GM18870 (cell line): Measurements from ENCODE around the gene PELI3.
A peak's percentile ranks its signal among the peaks of the same experiment; 100 is the strongest.
"Not testable (repeated sequence)": the region's sequence is repeated elsewhere in the genome, so short reads cannot be mapped to it uniquely, and the experiment has no call there.

Source experiments
- ATAC-seq: cut with Tn5 transposase; IDR thresholded peaks from one replicate; pipeline ENCODE4 v1.9.1; 2021; ENCODE audit warnings: moderate library complexity; ENCODE audit not compliant: unreplicated experiment

Gene PELI3, protein sequence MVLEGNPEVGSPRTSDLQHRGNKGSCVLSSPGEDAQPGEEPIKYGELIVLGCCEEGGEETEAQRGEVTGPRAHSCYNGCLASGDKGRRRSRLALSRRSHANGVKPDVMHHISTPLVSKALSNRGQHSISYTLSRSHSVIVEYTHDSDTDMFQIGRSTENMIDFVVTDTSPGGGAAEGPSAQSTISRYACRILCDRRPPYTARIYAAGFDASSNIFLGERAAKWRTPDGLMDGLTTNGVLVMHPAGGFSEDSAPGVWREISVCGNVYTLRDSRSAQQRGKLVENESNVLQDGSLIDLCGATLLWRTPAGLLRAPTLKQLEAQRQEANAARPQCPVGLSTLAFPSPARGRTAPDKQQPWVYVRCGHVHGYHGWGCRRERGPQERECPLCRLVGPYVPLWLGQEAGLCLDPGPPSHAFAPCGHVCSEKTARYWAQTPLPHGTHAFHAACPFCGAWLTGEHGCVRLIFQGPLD

DNA sequence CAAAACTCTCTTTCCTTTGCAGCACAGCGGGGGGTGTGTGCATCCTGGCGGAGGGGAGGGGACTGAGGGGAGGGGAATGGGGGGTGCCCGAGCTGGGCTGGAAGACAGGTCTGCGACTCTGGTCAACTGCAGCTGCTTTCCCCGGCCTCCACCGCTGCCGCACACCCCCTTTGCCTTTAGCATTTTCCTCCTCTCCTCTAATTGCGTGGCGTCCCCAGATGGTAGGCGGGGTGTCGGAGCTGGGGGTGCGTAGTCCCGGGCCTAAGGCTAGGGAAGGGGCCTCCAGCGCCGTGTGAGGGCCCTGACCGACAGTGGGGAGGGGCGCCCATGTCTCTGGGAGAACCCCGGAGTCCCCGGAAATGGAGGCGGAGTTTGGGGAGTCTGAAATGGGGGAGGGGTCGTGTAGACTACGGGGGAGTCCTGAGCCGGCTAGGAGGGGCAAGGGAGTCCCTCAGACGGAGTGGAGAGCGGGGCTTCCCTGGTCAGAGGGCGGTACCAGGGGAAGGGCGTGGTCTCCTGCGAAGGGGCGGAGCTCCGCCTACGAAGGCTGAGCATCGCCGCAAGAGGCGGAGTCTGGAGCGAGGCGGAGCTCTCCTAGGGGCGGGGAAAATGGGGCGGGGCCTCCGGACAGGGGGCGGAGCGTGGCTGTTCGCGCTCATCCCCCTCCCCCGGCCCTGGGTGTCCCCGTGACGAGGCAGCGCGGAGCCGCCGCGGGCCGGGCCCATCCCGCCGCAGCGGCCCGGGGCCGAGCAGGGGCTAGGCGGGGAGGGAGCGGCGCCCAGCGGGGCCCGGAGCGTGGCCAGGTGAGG, at the start of gene PELI3:
TSS of gene PELI3 (plus strand) at position 681 of the 809 bp plus-strand sequence. CDS start 1,224 bp downstream, outside the sequence.
- peak; percentile 51 for ATAC-seq

DNA sequence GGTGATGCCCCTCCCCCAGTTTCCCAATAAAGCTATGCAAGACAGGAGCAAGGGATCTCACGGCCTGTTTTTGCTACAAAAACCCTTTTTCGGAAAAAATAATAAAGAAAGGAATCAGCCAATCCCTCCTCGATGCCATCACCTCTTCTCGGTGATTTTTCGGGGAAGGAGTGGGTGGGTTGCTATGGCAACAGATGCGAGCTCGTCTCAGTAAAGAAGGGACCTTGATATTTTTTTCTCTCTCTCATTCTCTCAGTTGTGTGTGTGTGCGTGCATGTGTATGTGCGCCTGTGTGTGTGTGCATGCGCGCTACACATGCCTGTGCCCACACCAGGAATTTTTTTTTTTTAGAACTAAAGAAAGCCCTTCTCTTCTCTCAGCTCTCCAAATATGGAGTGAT, 49.7 kb upstream of the PELI3 start:
- ATAC-seq: no peak

DNA sequence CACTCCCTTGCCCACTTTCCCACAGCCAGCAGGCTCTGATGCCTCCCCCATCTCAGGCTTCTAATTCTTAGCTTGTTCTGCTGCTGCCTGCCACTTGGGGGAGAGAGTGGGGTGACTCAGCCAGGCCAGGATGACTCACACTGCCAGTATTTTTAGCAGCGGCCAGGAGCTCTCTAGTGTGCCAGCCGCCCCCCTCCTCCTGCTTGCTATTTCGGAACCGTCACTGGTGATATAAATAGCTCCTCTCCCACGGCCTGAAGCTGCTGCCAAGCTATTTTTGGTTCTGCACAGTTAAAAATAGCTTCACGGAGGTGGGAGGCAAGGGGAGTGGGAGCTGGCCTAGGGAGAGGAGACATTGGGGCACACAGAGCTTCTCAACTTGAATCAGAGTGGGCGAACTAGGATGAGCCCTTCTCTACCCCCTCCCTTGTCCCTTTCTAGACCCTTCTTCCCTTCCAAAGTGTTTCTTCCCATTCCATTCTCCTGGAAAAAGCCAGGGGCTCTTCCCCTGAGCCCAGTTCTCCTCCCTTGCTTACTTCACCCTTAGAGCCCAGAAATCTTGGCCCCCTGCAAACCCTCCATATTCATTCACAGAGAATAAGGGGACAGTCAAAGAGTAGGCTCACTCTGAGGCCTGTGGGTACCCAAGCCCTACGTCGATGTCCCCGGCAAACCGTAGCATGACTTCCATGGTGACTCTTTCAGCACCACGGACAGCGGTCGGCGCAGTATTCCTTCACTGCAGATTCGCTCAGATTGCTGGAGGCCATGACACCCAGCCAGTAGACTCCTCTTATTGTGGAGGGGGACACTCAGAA, 48.3 kb upstream of the PELI3 start:
- ATAC-seq: no peak

DNA sequence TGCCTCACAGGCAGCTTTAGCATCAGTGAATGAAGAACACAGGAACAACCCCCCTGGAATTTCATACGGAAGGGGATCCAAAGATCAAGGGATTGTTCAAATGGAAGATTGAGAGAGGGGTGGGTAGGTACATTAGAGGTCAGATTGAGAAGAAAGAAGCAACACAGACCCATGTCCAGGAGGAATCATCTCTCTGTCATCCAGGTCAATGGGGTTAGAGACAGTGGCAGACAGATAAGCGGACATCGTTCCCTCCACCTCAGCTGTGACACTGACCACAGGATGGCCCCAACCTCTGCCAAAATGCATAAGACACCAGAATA, 47.8 kb upstream of the PELI3 start:
- no peak for ATAC-seq

DNA sequence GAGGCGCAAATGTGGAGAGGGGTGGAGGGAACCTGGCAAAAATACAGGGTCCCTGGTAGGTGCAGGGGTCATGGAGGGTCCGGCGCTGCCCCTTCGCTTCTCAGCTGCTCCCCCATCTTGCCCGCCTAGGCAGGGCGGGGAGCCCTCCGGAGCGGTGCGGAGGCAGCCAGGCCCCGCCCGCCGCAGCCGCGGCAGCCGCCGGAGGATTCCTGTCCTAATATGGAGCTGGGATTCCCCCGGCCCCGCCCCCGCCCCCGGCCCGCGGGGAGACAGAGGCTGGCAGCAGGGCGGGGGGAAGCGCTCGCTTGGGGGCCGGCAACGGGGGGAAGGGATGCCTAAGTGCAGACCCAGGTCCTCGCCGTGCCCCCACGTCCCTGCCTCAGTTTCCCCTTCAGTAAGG, 46.9 kb upstream of the PELI3 start:
- ATAC-seq: no peak

DNA sequence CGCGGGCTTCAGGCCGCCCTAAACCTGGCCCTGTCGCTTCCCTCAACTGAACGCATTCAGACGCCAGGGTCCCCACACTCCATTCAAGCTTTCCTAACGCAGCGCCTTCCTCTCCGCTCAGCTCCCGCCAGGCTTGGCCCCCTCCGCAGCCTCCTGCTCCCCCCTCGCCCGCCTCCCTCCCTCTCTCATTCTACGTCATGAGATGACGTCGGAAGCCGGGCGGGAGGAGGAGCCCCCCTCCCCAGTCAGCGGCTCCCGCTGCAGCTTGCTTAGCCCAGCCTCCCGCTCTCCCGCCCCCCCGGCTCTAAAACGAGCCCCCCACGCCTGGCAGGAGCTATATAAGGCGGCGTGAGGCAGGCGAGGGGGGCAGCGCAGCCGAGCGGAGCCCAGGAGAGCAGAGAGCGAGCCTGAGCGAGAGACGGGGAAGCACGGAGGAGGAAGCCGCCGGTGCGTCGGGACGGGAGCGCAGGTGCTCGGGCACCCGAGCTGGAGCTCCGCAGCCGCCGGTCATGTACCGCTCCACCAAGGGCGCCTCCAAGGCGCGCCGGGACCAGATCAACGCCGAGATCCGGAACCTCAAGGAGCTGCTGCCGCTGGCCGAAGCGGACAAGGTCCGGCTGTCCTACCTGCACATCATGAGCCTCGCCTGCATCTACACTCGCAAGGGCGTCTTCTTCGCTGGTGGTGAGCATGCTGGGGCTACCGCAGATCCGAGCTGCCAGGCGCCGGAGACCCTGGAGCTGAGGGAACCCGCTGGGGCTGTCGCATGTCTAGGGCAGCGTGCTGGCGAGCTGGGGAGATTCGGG, 45.8 kb upstream of the PELI3 start, which contains the start of gene NPAS4:
TSS of gene NPAS4 (plus strand) at position 365 of the 806 bp plus-strand sequence. CDS start at position 510, 145 bp downstream.
- ATAC-seq: no peak

DNA sequence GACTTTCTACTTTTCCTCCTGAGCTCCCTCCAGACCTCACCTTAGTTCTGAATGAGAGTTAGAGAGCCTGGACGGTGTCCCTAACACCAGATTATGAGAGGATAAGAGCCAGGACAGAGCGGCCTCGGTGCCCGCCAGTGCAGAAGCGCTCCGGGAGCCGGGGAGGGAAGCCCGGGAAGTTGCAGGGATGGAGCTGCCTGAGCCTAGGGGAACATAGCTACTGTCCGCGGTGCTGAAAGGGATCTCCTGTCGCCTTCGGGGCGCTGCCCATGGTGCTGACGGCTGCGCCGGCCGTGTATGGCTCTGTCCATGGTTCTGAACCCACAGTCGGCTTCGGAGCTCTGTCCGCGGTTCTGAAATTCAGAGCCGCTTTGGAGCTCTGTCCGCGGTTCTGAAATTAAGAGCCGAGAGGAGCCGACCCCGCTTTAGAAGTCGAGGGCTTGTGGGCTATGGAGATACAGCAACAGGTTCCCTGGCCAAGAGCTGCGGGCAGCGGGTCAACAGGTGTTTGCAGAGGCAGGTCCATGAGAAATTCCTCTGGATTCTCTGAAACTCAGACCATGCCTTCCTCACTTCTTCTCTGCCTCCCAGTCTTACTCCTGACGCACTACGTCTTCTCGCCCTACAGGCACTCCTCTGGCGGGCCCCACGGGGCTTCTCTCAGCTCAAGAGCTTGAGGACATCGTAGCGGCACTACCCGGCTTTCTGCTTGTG, 45.1 kb upstream of the PELI3 start:
- ATAC-seq: no peak

DNA sequence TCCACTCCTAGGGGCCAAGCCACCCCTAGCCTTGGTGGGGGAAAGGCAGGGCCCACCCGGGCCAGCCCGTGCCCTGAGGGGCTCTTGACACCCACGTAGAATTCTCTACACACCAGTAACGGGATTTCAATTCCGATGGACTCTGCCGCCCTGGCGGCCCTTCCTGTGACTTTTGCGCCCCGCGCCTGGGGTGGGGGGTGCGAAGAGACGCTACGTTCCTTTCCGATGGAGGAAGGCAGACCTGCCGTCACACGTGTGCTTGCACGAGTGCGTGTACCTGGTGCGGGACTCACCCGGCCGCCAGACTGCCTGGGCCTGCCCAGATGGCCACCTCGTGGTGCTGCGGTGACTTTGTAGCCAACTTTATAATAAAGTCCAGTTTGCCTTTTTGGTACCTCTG, 40.4 kb upstream of the PELI3 start:
- no peak for ATAC-seq

DNA sequence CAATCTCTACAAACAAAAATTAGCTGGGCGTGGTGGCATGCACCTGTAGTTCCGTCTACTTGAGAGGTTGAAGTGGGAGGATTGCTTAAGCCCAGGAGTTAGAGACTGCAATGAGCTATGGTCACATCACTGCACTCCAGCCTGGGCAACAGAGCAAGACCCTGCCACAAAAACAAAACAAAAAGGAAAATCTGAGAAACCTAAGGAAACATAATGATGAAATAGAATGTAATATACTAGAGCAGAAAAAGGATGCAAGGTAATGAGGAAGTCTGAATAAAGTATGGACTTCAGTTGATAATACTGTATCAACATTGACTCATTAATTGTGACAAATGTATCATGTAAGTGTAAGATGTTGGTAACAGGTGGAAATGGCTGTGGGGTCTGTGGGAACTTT, 37.8 kb upstream of the PELI3 start:
- no peak for ATAC-seq

DNA sequence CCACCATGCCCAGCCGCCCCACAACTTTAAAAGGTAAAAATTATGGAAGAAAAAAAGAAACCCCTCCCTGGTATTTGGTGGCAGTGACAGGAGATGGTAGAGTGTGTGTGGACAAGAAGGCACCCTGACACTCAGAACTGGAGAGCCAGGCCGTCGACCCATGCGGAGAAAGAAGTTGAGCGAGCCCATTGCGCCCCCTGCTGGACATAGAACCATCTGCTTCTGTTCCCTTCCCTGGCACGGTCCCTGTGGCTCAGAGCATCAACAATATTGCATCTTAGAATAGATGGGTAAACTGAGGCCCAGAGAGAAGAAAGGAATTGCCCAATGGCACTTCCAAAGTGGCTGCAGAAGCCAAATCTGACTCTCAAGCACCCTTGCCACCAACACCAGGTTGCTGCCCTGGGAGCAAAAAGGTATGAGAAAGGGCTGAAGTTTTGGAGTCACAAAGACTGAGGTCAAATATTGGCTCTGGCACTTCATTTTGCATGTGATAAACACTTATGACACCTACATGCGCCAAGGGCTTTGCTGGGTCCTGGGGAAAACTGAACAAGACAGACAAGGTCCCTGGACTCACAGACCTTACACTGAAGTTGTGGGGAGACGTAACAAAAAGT, 36.6 kb upstream of the PELI3 start:
- no peak for ATAC-seq

DNA sequence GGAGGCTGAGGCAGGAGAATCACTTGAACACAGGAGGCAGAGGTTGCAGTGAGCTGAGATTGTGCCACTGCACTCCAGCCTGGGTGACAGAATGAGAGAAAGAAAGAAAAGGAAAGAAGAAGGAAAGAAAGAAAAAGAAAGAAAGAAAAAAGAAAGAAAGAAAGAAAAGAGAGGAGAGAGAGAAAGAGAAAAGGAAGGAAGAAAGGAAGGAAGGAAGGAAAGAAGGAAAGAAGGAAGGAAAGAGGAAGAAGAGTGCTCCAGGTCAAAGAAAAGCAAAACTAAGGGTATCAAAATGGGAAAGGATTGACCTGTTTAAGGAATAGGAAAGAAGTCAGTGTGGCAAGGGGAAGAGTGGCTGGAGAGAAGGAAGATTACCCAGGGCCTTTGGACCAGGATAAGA, 35.4 kb upstream of the PELI3 start:
- not testable (repeated sequence) for ATAC-seq

DNA sequence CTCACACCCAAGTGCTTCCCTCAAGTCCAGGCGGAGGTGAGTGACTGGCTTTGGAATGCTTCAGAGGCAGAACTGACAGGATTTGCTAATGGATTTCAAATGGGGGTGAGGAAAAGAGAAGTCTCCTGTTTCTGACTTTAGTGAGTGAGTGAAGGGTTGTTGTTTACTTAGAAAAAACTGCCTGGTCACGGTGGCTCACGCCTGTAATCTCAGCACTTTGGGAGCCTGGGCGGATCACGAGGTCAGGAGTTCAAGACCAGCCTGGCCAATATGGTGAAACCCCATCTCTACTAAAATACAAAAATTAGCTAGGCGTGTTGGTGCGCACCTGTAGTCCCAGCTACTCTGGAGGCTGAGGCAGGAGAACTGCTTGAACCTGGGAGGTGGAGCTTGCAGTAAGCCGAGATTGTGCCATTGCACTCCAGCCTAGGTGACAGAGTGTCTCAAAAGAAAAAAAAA, 34.8 kb upstream of the PELI3 start:
- not testable (repeated sequence) for ATAC-seq

DNA sequence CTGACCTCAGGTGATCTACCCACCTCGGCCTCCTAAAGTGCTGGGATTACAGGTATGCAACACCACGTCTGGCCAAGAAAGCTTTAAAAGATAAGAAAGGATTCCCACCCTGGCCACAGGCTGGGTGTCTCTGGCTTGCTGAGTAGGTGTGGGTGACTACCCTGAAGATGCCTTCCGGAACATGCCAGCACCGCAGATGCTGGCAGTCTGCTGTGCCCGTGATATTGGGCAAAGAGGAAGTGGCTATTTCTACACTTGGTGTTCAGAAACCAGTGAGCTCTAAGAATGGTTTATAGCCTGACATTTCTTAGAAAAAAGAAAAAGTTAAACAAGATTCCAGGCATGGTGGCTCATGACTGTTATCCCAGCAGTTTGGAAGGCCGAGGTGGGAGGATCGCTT, 34.1 kb upstream of the PELI3 start:
- ATAC-seq: no peak

DNA sequence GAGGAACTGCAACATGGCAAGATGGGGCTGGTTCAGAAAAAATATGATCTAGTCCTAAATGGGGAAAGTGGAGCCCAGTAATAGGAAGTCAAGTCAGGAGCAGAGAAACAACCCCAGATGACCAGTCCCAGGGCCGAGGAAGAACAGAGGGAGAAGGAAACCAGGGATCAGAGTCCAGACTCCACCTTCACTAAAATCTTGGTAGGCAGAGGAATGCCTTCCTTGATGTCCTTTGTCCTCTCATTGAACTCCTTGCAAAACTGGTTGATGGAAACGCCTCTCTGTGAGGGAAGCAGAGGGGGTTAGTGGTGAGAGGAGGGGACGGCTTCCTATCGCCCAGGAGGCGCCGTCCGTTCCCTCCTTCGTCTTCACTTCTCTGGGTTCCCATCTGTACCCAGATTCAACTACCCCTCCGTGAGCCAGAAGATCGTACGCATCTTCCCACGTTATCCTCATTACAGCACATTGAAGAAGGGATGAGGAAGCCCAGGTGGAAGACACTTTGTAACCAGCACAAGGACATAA, 28.7 kb upstream of the PELI3 start:
- ATAC-seq: no peak

DNA sequence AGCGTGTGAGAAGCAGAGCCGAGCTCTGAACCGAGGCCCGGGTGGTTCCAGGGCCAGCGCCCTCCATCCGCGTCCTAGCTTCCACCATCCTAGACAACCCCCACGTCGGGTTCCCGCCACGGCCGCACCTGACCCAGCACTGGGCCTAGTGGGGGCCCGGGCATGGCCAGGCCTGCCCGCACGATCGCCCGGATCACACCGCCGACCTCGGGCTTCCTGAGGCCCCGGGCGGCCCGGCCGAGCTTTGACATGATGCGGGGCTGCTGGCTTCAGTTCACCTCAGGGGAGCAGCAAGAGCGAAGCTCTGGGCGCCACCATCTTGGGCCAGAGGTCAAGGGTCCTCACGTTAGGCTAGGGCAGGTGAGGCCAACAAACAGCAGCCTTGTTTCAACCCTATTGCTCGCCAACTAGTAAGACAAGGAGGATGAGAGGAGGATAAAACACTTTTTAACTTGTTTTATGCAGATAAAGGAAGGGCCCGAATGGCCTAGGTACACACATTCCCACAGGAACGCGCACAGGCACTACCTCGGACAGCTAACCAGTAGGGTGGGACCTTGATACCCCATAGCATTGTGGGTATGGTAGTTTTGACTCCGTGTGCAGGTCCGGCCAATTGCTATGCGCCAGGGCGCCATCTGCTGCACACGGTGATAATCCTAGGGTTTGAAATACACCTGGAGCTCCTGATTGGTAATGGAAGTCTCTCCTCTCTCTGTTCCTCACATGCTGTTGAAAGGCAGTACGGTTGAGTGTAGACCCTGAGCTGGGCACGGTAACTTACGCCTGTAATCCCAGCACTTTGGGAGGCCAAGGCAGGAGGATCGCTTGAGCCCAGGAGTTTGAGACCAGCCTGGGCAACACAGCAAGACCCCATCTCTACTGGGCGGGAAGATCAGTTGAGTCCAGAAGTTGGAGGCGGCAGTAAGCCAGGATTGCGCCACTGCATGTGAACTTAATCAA, 27.9 kb upstream of the PELI3 start, which contains the start of gene MRPL11:
TSS of gene MRPL11 (minus strand) at position 345 of the 963 bp plus-strand sequence. CDS start at position 251, 94 bp downstream.
- peak; percentile 86 for ATAC-seq

DNA sequence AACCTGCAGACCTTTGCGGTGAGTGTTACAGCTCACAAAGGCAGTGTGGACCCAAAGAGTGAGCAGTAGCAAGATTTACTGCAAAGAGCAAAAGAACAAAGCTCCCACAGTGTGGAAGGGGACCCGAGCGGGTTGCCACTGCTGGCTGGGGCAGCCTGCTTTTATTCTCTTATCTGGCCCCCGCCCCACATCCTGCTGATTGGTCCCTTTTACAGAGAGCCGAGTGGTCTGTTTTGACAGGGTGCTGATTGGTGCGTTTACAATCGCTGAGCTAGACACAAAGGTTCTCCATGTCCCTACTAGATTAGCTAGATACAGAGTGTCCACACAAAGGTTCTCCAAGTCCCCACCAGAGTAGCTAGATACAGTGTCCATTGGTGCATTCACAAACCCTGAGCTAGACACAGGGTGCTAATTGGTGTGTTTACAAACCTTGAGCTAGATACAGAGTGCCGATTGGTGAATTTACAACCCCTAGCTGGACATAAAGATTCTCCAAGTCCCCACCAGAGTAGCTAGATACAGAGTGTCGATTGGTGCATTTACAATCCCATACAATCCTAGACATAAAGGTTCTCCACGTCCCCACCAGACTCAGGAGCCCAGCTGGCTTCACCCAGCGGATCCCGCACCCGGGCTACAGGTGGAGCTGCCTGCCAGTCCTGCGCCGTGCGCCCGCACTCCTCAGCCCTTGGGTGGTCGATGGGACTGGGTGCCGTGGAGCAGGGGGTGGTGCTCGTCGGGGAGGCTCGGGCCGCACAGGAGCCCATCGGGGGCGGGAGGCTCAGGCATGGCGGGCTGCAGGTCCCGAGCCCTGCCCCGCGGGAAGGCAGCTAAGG, 26.4 kb upstream of the PELI3 start:
- ATAC-seq: not testable (repeated sequence)

DNA sequence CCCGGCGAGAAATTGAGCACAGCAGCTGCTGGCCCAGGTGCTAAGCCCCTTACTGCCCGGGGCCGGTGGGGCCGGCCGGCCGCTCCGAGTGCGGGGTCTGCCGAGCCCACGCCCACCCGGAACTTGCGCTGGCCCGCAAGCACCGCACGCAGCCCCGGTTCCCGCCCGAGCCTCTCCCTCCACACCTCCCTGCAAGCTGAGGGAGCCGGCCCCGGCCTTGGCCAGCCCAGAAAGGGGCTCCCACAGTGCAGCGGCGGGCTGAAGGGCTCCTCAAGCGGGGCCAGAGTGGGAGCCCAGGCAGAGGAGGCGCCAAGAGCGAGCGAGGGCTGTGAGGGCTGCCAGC, 25.8 kb upstream of the PELI3 start:
- not testable (repeated sequence) for ATAC-seq
